Measurements from ENCODE around the gene LRRC39. TPM values are rescaled to one million over a fixed set of nuclear protein-coding genes. Genes with fewer than 3 reads are reported as not detected.

The LRRC39 gene
- total RNA-seq, 1 donor from 2014 or later: 1.2 TPM

GRCh38 chr1:100122177-100122576 lies 55.9 kb downstream of the LRRC39 start:
- Histone ChIP-seq H3K36me3 (no peaks in the 10 kb centered on the region), H3K4me3 (no peak overlapping the region), H3K27me3 (no peaks in the 10 kb centered on the region), H3K27ac (no peak overlapping the region), H3K4me1 (no peaks in the 10 kb centered on the region), H3K9me3 (no peaks in the 10 kb centered on the region)
- no peak for DNase-seq (ENCODE audit: extremely low spot score in 2 of 2)
- TF ChIP-seq CTCF (IDR thresholded peaks at IDR 0.05): no peak
- no peak for TF ChIP-seq POLR2A (IDR thresholded peaks at IDR 0.05)
- no peak for TF ChIP-seq POLR2AphosphoS5 (IDR thresholded peaks at IDR 0.05; ENCODE audit: insufficient read depth in 1 of 2, low read depth in 1 of 2)
- intact Hi-C loops (cut with DNase I): no loop called here

GRCh38 chr1:100115524-100115923 lies 62.5 kb downstream of the LRRC39 start:
- H3K36me3 ChIP-seq: no peaks in the 10 kb centered on the region
- no peaks in the 10 kb centered on the region for H3K4me1 ChIP-seq
- TF ChIP-seq POLR2AphosphoS5 (IDR thresholded peaks at IDR 0.05; ENCODE audit: insufficient read depth in 1 of 2, low read depth in 1 of 2): no peak
- no peak for TF ChIP-seq POLR2A (IDR thresholded peaks at IDR 0.05)
- TF ChIP-seq CTCF (IDR thresholded peaks at IDR 0.05): no peak
- H3K27ac ChIP-seq: no peak overlapping the region
- intact Hi-C loops (cut with DNase I): no loop called here
- no peak for DNase-seq (ENCODE audit: extremely low spot score in 2 of 2)
- no peaks in the 10 kb centered on the region for H3K9me3 ChIP-seq
- H3K4me3 ChIP-seq: no peak overlapping the region
- H3K27me3 ChIP-seq: no peaks in the 10 kb centered on the region

GRCh38 chr1:100109554-100110066 lies 68.4 kb downstream of the LRRC39 start:
- H3K4me1 ChIP-seq: no peaks in the 10 kb centered on the region
- H3K36me3 ChIP-seq: peaks cover 0 to 18% of the 10 kb centered on the region in 2 donors
- H3K4me3 ChIP-seq: no peak overlapping the region
- no peak for DNase-seq (ENCODE audit: extremely low spot score in 2 of 2)
- TF ChIP-seq POLR2AphosphoS5 (IDR thresholded peaks at IDR 0.05; ENCODE audit: insufficient read depth in 1 of 2, low read depth in 1 of 2) (no peak), POLR2A (IDR thresholded peaks at IDR 0.05) (no peak)
- no peaks in the 10 kb centered on the region for H3K9me3 ChIP-seq
- no peaks in the 10 kb centered on the region for H3K27me3 ChIP-seq
- intact Hi-C loops (cut with DNase I): no loop called here
- H3K27ac ChIP-seq: no peak overlapping the region

- no peak for DNase-seq (ENCODE audit: extremely low spot score in 2 of 2)
- peaks cover 0 to 21% of the 10 kb centered on the region in 2 donors for H3K36me3 ChIP-seq
These were observed 70.4 kb downstream of the LRRC39 start for GRCh38 chr1:100107696-100108095.

GRCh38 chr1:100101564-100101963 lies 76.5 kb downstream of the LRRC39 start:
- Histone ChIP-seq H3K9me3 (no peaks in the 10 kb centered on the region), H3K4me3 (no peak overlapping the region), H3K27ac (no peak overlapping the region), H3K36me3 (peaks cover 0 to 12% of the 10 kb centered on the region in 2 donors), H3K27me3 (no peaks in the 10 kb centered on the region), H3K4me1 (no peaks in the 10 kb centered on the region)
- no peak for DNase-seq (ENCODE audit: extremely low spot score in 2 of 2)
- TF ChIP-seq POLR2AphosphoS5 (IDR thresholded peaks at IDR 0.05; ENCODE audit: insufficient read depth in 1 of 2, low read depth in 1 of 2) (no peak), CTCF (IDR thresholded peaks at IDR 0.05) (no peak), POLR2A (IDR thresholded peaks at IDR 0.05) (no peak)
- intact Hi-C loops (cut with DNase I): no loop called here

More at GRCh38 chr1:100107696-100108095, 70.4 kb downstream of the LRRC39 start:
- TF ChIP-seq CTCF (IDR thresholded peaks at IDR 0.05) (no peak), POLR2A (IDR thresholded peaks at IDR 0.05) (no peak), POLR2AphosphoS5 (IDR thresholded peaks at IDR 0.05; ENCODE audit: insufficient read depth in 1 of 2, low read depth in 1 of 2) (no peak)
- intact Hi-C loops (cut with DNase I): no loop called here
- no peaks in the 10 kb centered on the region for H3K4me1 ChIP-seq
- no peak overlapping the region for H3K27ac ChIP-seq
- H3K4me3 ChIP-seq: no peak overlapping the region
- H3K9me3 ChIP-seq: no peaks in the 10 kb centered on the region
- no peaks in the 10 kb centered on the region for H3K27me3 ChIP-seq
